Measurements from ENCODE around the gene CACNA1C. TPM values are rescaled to one million over a fixed set of nuclear protein-coding genes. Genes with fewer than 3 reads are reported as not detected.

The CACNA1C gene
- total and polyA plus RNA-seq, 5 donors from 2014 or later = 0.02 to 0.14 (median 0.10) TPM

DNA sequence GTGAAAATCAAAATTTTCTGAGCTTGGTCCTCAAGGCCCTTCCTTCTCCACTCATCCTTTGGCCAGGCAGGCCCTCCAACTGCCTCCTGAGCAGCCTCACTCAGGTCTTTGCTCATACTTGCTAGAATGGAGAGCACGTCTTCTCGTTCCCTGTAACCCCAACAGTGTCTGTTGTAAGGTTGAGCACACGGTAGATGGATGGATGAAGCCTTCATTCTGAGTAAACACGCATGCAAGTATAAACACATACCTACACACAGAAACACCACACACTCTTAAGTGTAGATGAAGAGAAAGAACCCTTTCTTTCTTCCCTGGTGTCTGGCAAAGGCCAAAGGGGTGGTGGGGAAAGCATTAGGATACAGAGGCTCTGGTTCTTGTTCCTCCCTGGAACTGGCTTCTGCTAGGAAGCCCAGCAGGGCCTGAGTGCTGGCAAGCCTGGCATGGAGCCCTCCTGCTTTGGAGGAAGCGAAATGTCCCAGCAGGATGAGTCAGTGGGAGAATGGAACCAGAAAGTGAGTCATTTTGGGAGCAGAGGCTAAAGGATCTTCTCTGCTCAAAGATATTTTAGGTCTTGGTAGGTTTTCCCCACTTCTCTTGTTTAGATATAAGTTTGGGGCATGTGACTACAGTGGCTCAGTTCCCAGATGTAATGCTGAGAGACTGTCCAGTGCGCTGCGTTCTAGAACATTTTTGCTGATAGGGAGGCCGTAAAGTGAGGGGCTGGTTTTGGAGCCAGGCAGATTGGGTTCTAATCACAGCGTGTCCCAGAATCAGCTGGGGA is 127.4 kb downstream of the CACNA1C start:
- ATAC-seq (ENCODE audit: low read depth in 2 of 2) (no peak), DNase-seq (no peak)
- H3K36me3 ChIP-seq (ENCODE audit: control insufficient read depth, insufficient read depth, low read length) = no peaks in the 10 kb centered on the region
- Mint-ChIP-seq H3K9me3 (peaks cover 0 to 7% (median 0%) of the 10 kb centered on the region in 7 donors), H3K36me3 (no peaks in the 10 kb centered on the region), H3K4me1 (peaks cover 0 to 4% (median under 1%) of the 10 kb centered on the region in 4 donors), H3K4me3 (no peak overlapping the region), H3K27ac (no peak overlapping the region), H3K27me3 (peaks cover 9% of the 10 kb centered on the region)
- H3K27me3 ChIP-seq (ENCODE audit: control insufficient read depth, insufficient read depth, low read length) = no peaks in the 10 kb centered on the region
- no peaks in the 10 kb centered on the region for H3K4me1 ChIP-seq (ENCODE audit: control insufficient read depth, insufficient read depth, low read length, poor library complexity, severe bottlenecking)
- no peaks in the 10 kb centered on the region for H3K9me3 ChIP-seq (ENCODE audit: control insufficient read depth in 2 of 2, low read length in 2 of 2)
- H3K27ac ChIP-seq (ENCODE audit: insufficient read depth, low read length, poor library complexity, severe bottlenecking) = no peak overlapping the region
- H3K4me3 ChIP-seq (ENCODE audit: low read depth, low read length) = no peak overlapping the region

DNA sequence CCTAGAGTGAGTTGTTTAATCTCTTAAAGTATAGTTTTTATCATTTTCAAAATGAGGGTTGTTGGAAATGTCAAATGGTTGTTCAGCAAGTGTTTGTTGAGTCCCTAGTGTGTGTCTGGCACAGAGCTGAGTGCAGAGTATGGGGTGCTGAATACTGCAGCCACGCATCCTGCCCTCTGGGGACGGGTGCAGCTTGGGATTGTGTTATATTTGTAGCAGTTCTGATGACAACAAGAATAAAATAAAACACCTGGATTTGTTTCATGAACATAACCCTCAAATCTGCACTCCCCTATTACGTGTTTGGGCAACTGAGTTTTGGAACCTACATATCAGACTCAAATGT is 127.9 kb downstream of the CACNA1C start:
- Mint-ChIP-seq H3K27me3 (peaks cover 9% of the 10 kb centered on the region), H3K4me1 (peaks cover 0 to 4% (median under 1%) of the 10 kb centered on the region in 4 donors), H3K36me3 (no peaks in the 10 kb centered on the region), H3K9me3 (peaks cover 0 to 7% (median 0%) of the 10 kb centered on the region in 7 donors), H3K27ac (no peak overlapping the region), H3K4me3 (no peak overlapping the region)
- ATAC-seq (ENCODE audit: low read depth in 2 of 2) = no peak
- no peaks in the 10 kb centered on the region for H3K36me3 ChIP-seq (ENCODE audit: control insufficient read depth, insufficient read depth, low read length)
- no peaks in the 10 kb centered on the region for H3K27me3 ChIP-seq (ENCODE audit: control insufficient read depth, insufficient read depth, low read length)
- H3K9me3 ChIP-seq (ENCODE audit: control insufficient read depth in 2 of 2, low read length in 2 of 2) = no peaks in the 10 kb centered on the region
- H3K4me1 ChIP-seq (ENCODE audit: control insufficient read depth, insufficient read depth, low read length, poor library complexity, severe bottlenecking) = no peaks in the 10 kb centered on the region
- H3K27ac ChIP-seq (ENCODE audit: insufficient read depth, low read length, poor library complexity, severe bottlenecking) = no peak overlapping the region
- no peak for DNase-seq
- no peak overlapping the region for H3K4me3 ChIP-seq (ENCODE audit: low read depth, low read length)

DNA sequence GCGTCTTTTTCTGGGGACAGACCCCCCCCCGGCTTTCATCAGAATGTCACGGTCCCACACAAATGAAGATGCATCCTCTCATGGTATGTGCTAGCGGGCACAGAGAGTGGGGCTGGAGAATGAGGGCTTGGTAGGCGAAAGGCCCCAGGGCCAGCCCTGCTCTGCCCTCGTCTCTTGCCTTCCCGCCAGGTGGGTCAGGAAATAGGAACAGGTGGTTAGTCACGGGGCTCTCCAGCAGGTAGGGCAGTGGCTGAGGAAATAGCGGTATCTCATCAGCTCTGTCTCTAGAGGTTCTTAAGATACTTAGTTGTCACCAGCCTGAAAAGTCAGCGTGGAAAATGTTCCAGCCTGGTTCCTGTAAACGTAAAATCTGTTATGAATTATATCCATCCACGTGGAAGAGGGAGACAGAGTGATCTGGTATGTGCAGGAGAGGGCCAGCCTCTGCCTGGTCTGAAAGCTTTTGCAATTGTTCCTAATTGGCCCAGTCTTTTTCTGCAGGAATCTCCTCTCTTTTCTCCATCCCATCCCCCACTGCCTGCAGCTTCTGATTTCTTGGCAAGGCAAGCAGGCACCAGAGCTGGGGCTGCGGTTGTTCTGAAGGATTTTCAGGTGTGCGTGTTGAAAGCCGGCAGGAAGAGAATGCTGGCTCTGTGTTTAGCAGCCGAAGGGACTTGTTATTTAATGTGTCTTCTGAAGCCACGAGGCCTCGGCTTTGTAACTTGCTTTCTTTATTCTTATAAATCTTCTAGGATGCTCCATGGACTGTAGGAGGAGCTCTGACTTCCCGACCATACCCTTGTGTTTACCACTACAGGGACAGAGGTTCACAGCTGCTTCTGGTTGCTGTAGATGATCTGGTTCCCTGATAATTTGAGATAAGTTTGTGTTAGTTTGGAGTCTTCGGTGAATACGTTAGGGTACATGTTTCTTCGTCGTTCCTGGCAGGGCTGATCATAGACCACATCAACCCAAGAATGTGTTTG is 131.1 kb downstream of the CACNA1C start:
- Mint-ChIP-seq H3K27me3 (peaks cover 9% of the 10 kb centered on the region), H3K27ac (no peak overlapping the region), H3K4me3 (no peak overlapping the region)

GRCh38 chr12:2185751-2186341 is 133.1 kb downstream of the CACNA1C start:
- no peak overlapping the region for H3K4me3 ChIP-seq (ENCODE audit: low read depth, low read length)
- H3K27ac ChIP-seq (ENCODE audit: insufficient read depth, low read length, poor library complexity, severe bottlenecking) = no peak overlapping the region
- H3K9me3 Mint-ChIP-seq = peaks cover 0 to 3% (median 0%) of the 10 kb centered on the region in 7 donors
- H3K9me3 ChIP-seq (ENCODE audit: control insufficient read depth in 2 of 2, low read length in 2 of 2) = no peaks in the 10 kb centered on the region
- DNase-seq (no peak), ATAC-seq (ENCODE audit: low read depth in 2 of 2) (no peak)
- no peaks in the 10 kb centered on the region for H3K36me3 Mint-ChIP-seq
- no peak overlapping the region for H3K4me3 Mint-ChIP-seq
- no peak overlapping the region for H3K27ac Mint-ChIP-seq
- no peaks in the 10 kb centered on the region for H3K36me3 ChIP-seq (ENCODE audit: control insufficient read depth, insufficient read depth, low read length)
- no peaks in the 10 kb centered on the region for H3K4me1 ChIP-seq (ENCODE audit: control insufficient read depth, insufficient read depth, low read length, poor library complexity, severe bottlenecking)
- peaks cover 0 to 4% (median under 1%) of the 10 kb centered on the region in 4 donors for H3K4me1 Mint-ChIP-seq
- no peaks in the 10 kb centered on the region for H3K27me3 ChIP-seq (ENCODE audit: control insufficient read depth, insufficient read depth, low read length)
- peaks cover 9% of the 10 kb centered on the region for H3K27me3 Mint-ChIP-seq

More for the DNA sequence above, 131.1 kb downstream of the CACNA1C start:
- DNase-seq (no peak), ATAC-seq (ENCODE audit: low read depth in 2 of 2) (no peak)
- Mint-ChIP-seq H3K4me1 (peaks cover 0 to 4% (median under 1%) of the 10 kb centered on the region in 4 donors), H3K36me3 (no peaks in the 10 kb centered on the region), H3K9me3 (peaks cover 0 to 3% (median 0%) of the 10 kb centered on the region in 7 donors)
- Histone ChIP-seq H3K27me3 (ENCODE audit: control insufficient read depth, insufficient read depth, low read length) (no peaks in the 10 kb centered on the region), H3K9me3 (ENCODE audit: control insufficient read depth in 2 of 2, low read length in 2 of 2) (no peaks in the 10 kb centered on the region), H3K36me3 (ENCODE audit: control insufficient read depth, insufficient read depth, low read length) (no peaks in the 10 kb centered on the region), H3K27ac (ENCODE audit: insufficient read depth, low read length, poor library complexity, severe bottlenecking) (no peak overlapping the region), H3K4me1 (ENCODE audit: control insufficient read depth, insufficient read depth, low read length, poor library complexity, severe bottlenecking) (no peaks in the 10 kb centered on the region), H3K4me3 (ENCODE audit: low read depth, low read length) (no peak overlapping the region)

DNA sequence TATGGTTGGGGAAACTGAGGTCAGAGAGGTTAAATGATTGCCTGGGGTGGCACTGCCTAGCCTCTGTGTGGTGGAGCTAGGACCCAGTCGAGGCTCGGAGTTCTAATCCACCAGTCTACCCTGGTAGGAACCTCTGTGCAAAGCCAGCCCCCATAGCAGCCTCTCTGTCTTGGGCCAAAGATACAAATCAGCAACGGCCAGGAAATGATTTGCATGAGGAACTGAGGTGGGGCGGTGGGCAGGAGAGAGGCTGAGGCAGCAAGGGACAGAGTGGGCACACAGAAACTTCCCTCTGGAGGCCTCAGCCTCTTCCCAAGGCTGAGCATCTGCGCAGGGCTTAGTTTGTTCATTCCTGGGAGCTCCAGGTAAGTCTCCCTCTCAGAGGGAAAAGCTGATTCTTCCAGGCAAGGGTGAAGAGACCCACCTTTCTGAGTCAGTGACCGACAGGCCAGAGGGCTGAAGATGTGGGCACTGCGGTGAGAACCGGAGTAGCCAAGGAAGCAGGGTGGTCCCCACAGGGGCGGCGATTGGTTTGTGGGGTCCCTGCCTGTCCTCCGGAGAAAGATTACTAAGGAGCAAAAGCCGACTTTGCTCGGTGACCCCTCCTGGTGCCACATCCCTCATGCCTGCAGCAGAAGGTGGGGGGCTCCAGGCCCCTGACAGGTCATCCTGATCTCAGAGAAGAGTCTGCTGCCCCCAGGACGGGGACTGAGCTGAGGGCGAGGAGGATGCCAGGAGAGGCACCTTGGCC is 134.6 kb downstream of the CACNA1C start:
- Mint-ChIP-seq H3K9me3 (peaks cover 0 to 3% (median 0%) of the 10 kb centered on the region in 7 donors), H3K4me3 (no peak overlapping the region), H3K36me3 (no peaks in the 10 kb centered on the region), H3K27me3 (peaks cover 6% of the 10 kb centered on the region), H3K4me1 (peaks cover 0 to 4% (median under 1%) of the 10 kb centered on the region in 4 donors), H3K27ac (no peak overlapping the region)
- ATAC-seq (ENCODE audit: low read depth in 2 of 2) (no peak), DNase-seq (no peak)
- Histone ChIP-seq H3K36me3 (ENCODE audit: control insufficient read depth, insufficient read depth, low read length) (no peaks in the 10 kb centered on the region), H3K27ac (ENCODE audit: insufficient read depth, low read length, poor library complexity, severe bottlenecking) (no peak overlapping the region), H3K9me3 (ENCODE audit: control insufficient read depth in 2 of 2, low read length in 2 of 2) (no peaks in the 10 kb centered on the region), H3K4me1 (ENCODE audit: control insufficient read depth, insufficient read depth, low read length, poor library complexity, severe bottlenecking) (no peaks in the 10 kb centered on the region), H3K4me3 (ENCODE audit: low read depth, low read length) (no peak overlapping the region), H3K27me3 (ENCODE audit: control insufficient read depth, insufficient read depth, low read length) (no peaks in the 10 kb centered on the region)

GRCh38 chr12:2190085-2190484 is 137.3 kb downstream of the CACNA1C start:
- Mint-ChIP-seq H3K4me1 (no peaks in the 10 kb centered on the region), H3K27me3 (no peaks in the 10 kb centered on the region), H3K9me3 (peaks cover 0 to 3% (median 0%) of the 10 kb centered on the region in 7 donors), H3K36me3 (no peaks in the 10 kb centered on the region), H3K27ac (no peak overlapping the region), H3K4me3 (no peak overlapping the region)
- no peak overlapping the region for H3K4me3 ChIP-seq (ENCODE audit: low read depth, low read length)
- H3K27ac ChIP-seq (ENCODE audit: insufficient read depth, low read length, poor library complexity, severe bottlenecking) = no peak overlapping the region
- no peaks in the 10 kb centered on the region for H3K27me3 ChIP-seq (ENCODE audit: control insufficient read depth, insufficient read depth, low read length)
- no peaks in the 10 kb centered on the region for H3K4me1 ChIP-seq (ENCODE audit: control insufficient read depth, insufficient read depth, low read length, poor library complexity, severe bottlenecking)
- H3K9me3 ChIP-seq (ENCODE audit: control insufficient read depth in 2 of 2, low read length in 2 of 2) = no peaks in the 10 kb centered on the region
- ATAC-seq (ENCODE audit: low read depth in 2 of 2) = no peak
- DNase-seq = no peak
- H3K36me3 ChIP-seq (ENCODE audit: control insufficient read depth, insufficient read depth, low read length) = no peaks in the 10 kb centered on the region

GRCh38 chr12:2190896-2191533 is 138.2 kb downstream of the CACNA1C start:
- H3K9me3 ChIP-seq (ENCODE audit: control insufficient read depth in 2 of 2, low read length in 2 of 2) = no peaks in the 10 kb centered on the region
- no peaks in the 10 kb centered on the region for H3K36me3 Mint-ChIP-seq
- no peak overlapping the region for H3K27ac ChIP-seq (ENCODE audit: insufficient read depth, low read length, poor library complexity, severe bottlenecking)
- no peak for ATAC-seq (ENCODE audit: low read depth in 2 of 2)
- H3K4me3 ChIP-seq (ENCODE audit: low read depth, low read length) = no peak overlapping the region
- no peak overlapping the region for H3K27ac Mint-ChIP-seq
- H3K4me1 ChIP-seq (ENCODE audit: control insufficient read depth, insufficient read depth, low read length, poor library complexity, severe bottlenecking) = no peaks in the 10 kb centered on the region
- no peaks in the 10 kb centered on the region for H3K36me3 ChIP-seq (ENCODE audit: control insufficient read depth, insufficient read depth, low read length)
- no peak for DNase-seq
- H3K4me3 Mint-ChIP-seq = no peak overlapping the region
- no peaks in the 10 kb centered on the region for H3K27me3 ChIP-seq (ENCODE audit: control insufficient read depth, insufficient read depth, low read length)
- no peaks in the 10 kb centered on the region for H3K27me3 Mint-ChIP-seq
- no peaks in the 10 kb centered on the region for H3K4me1 Mint-ChIP-seq
- peaks cover 0 to 3% (median 0%) of the 10 kb centered on the region in 7 donors for H3K9me3 Mint-ChIP-seq
